Measurements from ENCODE around the gene IL36A. TPM values are rescaled to one million over a fixed set of nuclear protein-coding genes. Genes with fewer than 3 reads are reported as not detected.

IL36A gene
- total RNA-seq, 4 donors from 2014 or later, result not detected

DNA sequence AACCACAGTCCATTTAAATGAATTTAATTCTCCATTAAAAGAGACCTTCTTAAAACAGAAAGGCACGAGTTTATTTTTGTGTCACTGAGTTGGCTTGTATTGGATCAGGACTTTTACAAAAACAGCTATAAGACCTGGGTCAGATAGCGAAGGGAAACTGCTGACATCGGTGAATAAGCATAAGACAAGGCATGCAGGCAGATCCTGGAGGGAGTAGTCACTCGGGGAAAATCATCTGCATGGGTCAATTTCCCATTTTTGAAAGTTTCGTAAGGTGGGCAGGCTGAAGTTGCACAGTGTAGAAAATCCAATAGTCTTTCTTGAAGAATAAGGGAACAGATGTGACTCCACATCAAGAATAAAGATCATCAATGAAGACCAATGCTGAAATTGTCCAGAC is 34.5 kb downstream of the IL36A start:
- TF ChIP-seq CTCF (IDR thresholded peaks at IDR 0.05; ENCODE audit: low read depth), result no peak

DNA sequence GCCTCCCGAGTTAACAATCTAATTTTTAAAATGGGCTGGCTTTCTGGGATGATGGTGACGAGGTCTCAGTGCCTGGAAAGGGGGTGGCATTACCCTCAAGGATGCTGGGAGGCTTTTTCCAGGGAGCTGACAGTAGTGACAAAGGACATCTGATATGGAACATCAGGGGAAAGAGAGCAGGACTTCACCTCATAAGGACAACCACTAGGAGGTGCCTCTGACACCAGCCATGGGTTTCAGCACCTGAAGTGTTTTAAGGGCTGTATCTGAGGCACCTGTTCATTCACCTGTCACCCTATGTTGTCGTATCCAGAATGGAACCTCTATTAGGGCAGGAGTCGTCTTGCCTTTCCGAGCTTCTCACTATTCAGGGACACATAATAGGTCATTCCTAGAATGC is 36.6 kb downstream of the IL36A start:
- no peak for TF ChIP-seq CTCF (IDR thresholded peaks at IDR 0.05; ENCODE audit: low read depth)

- no peak for TF ChIP-seq CTCF (IDR thresholded peaks at IDR 0.05; ENCODE audit: low read depth)
Measured at GRCh38 chr2:113046465-113046864, 41.2 kb downstream of the IL36A start.

DNA sequence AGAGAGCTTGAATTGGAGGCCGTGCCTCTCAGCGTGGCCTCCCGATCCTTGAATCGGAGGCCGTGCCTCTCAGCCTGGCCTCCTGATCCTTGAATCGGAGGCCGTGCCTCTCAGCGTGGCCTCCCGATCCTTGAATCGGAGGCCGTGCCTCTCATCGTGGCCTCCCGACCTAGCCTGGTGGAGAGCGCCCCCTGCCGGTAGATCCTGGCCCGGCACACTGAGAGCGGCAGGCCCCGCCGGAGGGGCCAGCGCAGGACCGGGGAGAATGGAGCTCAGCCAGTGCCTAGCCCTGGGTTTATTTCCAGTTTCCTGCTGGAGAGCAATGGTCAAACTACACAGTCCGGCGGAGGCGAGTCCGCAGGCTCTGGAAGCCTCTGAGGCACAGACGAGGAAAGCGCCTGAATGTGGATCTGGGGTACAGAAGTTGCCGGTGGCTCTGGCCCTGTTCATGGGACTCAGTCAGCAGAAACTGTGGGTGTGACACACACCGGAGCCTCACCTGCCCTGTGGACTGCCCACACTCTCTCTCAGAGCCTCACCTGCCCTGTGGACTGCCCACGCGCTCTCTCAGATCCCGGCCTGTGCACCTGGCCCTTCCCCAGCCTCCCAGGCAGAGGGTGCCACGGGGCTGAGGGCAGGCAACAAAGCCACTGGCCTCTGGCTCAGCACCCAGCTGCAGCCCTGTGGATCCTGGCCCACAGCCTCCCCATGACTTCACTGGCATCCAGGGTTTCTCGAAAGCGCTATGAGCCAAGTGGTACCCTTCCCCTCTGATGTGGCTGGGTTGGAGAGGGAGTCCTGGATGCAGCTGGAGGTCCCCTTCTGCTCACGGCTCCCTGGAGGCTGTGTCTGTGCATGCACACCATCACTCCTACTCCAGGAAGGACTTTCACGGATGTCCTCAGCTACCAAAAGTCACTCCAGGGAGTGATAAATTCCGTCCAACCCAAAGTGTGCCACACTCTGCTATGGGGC is 45.9 kb downstream of the IL36A start:
- TF ChIP-seq CTCF (IDR thresholded peaks at IDR 0.05; ENCODE audit: low read depth), result no peak

DNA sequence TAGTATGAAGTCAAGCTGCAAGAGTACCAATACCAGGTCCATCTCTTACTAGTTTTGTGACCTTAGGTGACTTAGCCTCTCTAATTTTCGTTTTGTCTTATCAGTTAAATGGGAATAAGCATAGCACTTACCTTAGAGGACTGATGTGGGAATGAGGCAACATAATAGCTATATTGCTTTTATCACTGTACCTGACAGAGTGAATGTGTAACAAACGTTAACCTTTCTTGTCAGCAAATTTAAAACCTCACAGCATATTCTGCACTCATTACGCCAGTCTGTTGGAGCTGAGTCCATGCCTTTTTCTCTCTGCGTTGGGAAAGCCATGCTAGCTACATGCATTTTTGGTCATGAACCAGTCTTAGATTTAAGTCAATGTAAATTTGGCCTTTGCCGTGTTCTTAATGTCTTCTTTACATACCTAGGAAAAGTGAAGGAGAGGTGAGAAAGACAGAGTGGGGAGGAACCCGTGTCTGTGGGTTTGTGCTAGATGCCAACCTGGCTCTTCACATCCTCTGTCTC is 47.2 kb downstream of the IL36A start, which contains the start of gene IL36B:
Gene IL36B, minus strand, starts transcription at position 472 of the 522 bp plus-strand sequence.
- no peak for TF ChIP-seq CTCF (IDR thresholded peaks at IDR 0.05; ENCODE audit: low read depth)

DNA sequence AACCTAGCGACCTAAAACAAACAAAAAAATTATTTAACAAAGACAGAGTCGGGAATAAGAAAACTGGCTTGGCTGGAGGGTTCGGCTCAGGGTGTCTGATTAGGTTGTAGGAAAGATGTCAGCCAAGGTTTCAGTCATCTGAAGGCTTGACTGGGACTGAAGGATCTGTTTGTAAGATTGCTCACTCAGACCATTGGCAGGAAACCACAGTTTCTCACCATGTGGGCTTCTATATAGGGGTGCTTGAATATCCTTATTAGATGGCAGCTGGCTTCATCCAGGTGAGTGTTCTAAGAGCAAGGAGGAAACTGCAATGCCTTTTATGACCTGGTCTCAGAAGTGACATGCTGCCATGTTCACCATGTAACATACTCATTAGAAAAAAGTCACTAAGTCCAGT is 48.4 kb downstream of the IL36A start:
- TF ChIP-seq CTCF (IDR thresholded peaks at IDR 0.05; ENCODE audit: low read depth), result no peak

- no peak for TF ChIP-seq CTCF (IDR thresholded peaks at IDR 0.05; ENCODE audit: low read depth)
Measured at GRCh38 chr2:113054066-113054465, 48.8 kb downstream of the IL36A start.
